Esophagus squamous epithelium (tissue), 4 donors: ENCODE results near the gene TRIP10.

ENCODE experiments used
- CTCF ChIP-seq, 6 experiments: fragments of 450-650 bp in 4 of 6; fragments of 200-600 bp in 2 of 6; sonication (generic) in 2 of 6; IDR thresholded peaks; one replicate each; pipeline ENCODE4 v1.5.1; 2016 to 2019; ENCODE audit warnings: antibody characterized with exemption in 6 of 6, mild to moderate bottlenecking in 4 of 6, moderate library complexity in 4 of 6
- POLR2A ChIP-seq, 4 donors: fragments of 450-650 bp; IDR thresholded peaks; one replicate each; pipeline ENCODE4 v1.6.1; 2017; ENCODE audit warnings: antibody characterized with exemption in 4 of 4, mild to moderate bottlenecking in 4 of 4, moderate library complexity in 3 of 4

GRCh38 chr19:6718741-6719539 is 20.5 kb upstream of the TRIP10 start:
- TF ChIP-seq CTCF (IDR thresholded peaks at IDR 0.05) (no peak), POLR2A (IDR thresholded peaks at IDR 0.05) (no peak)
